Karpas-422 (cell line): ENCODE measurements around the gene USH2A. TPM values are rescaled to one million over a fixed set of nuclear protein-coding genes. Genes with fewer than 3 reads are reported as not detected.

Experiments used
- DNase-seq: peaks from one replicate; pipeline ENCODE4 v3.0.0-alpha.2; 2015
- H2AFZ ChIP-seq: fragments of 200-600 bp; sonication (generic); 2 replicates; pipeline ENCODE4 v1.6.1; 2014; ENCODE audit warnings: antibody characterized with exemption, low read length, mixed read lengths
- H3K27ac ChIP-seq: fragments of 200-600 bp; sonication (generic); 2 replicates; pipeline ENCODE4 v1.5.1; 2014; ENCODE audit warnings: mild to moderate bottlenecking, low read length, moderate library complexity
- H3K27me3 ChIP-seq: fragments of 200-600 bp; sonication (generic); 2 replicates; pipeline ENCODE4 v1.6.1; 2014; ENCODE audit warnings: low read length, mixed read lengths
- H3K36me3 ChIP-seq: fragments of 200-600 bp; sonication (generic); 2 replicates; pipeline ENCODE4 v1.6.1; 2014; ENCODE audit warnings: low read length, mixed read lengths; ENCODE audit not compliant: insufficient read depth
- H3K4me1 ChIP-seq: fragments of 200-600 bp; sonication (generic); 2 replicates; pipeline ENCODE4 v1.6.1; 2014; ENCODE audit warnings: mild to moderate bottlenecking, low read length, mixed read lengths
- H3K4me2 ChIP-seq: fragments of 200-600 bp; sonication (generic); 2 replicates; pipeline ENCODE4 v1.6.1; 2014; ENCODE audit warnings: low read length, low read depth, mild to moderate bottlenecking; ENCODE audit not compliant: poor library complexity, severe bottlenecking
- H3K4me3 ChIP-seq: fragments of 200-600 bp; sonication (generic); 2 replicates; pipeline ENCODE4 v1.5.1; 2014; ENCODE audit warnings: mild to moderate bottlenecking, antibody characterized with exemption, low read length, mixed read lengths
- H3K79me2 ChIP-seq: fragments of 200-600 bp; sonication (generic); 2 replicates; pipeline ENCODE4 v1.6.1; 2014; ENCODE audit warnings: mild to moderate bottlenecking, low read length, mixed read lengths
- H3K9ac ChIP-seq: fragments of 200-600 bp; sonication (generic); 2 replicates; pipeline ENCODE4 v1.6.0; 2014; ENCODE audit warnings: low read length
- H3K9me2 ChIP-seq: fragments of 200-600 bp; sonication (generic), shearing (Covaris generic); replicated peaks from 2 replicates; pipeline ENCODE4 v1.6.0; 2014; ENCODE audit warnings: mild to moderate bottlenecking, low read length, moderate library complexity; ENCODE audit not compliant: insufficient read depth
- H3K9me3 ChIP-seq: fragments of 300-700, 200-600 bp; sonication (generic); 2 replicates; pipeline ENCODE4 v1.6.1; 2014; ENCODE audit warnings: low read length, mixed read lengths
- H4K20me1 ChIP-seq: fragments of 200-600 bp; sonication (generic); 2 replicates; pipeline ENCODE4 v1.6.1; 2014; ENCODE audit warnings: mild to moderate bottlenecking, antibody characterized with exemption, low read length, low read depth; ENCODE audit not compliant: insufficient read depth
- total RNA-seq: library from RNA; depleted of rRNA; stranded (reverse); fragments of >200 nt; shearing (Covaris generic); gene quantifications from 2 replicates; pipeline ENCODE4 v1.2.3, GENCODE V29; 2014; ENCODE audit warnings: low replicate concordance

The USH2A gene
- total RNA-seq, 1 experiment from 2014 or later: not detected

- no peak overlapping the region for H3K27ac ChIP-seq
- no peak overlapping the region for H2AFZ ChIP-seq
These were observed 636.3 kb downstream of the USH2A start for GRCh38 chr1:215786997-215787396.

GRCh38 chr1:215780641-215781040 lies 642.6 kb downstream of the USH2A start:
- no peak for DNase-seq
- H3K27me3 ChIP-seq: no peaks in the 10 kb centered on the region
- H3K9me3 ChIP-seq: no peaks in the 10 kb centered on the region
- H4K20me1 ChIP-seq: no peaks in the 10 kb centered on the region
- H3K9ac ChIP-seq: no peak overlapping the region
- H3K4me3 ChIP-seq: no peak overlapping the region
- no peaks in the 10 kb centered on the region for H3K9me2 ChIP-seq
- no peak overlapping the region for H3K27ac ChIP-seq
- H3K79me2 ChIP-seq: no peaks in the 10 kb centered on the region
- H3K4me2 ChIP-seq: no peak overlapping the region
- H3K4me1 ChIP-seq: no peaks in the 10 kb centered on the region
- H3K36me3 ChIP-seq: no peaks in the 10 kb centered on the region
- H2AFZ ChIP-seq: no peak overlapping the region

More at GRCh38 chr1:215786997-215787396, 636.3 kb downstream of the USH2A start:
- Histone ChIP-seq H3K9me3 (no peaks in the 10 kb centered on the region), H3K4me1 (no peaks in the 10 kb centered on the region), H4K20me1 (no peaks in the 10 kb centered on the region), H3K4me2 (no peak overlapping the region), H3K27me3 (no peaks in the 10 kb centered on the region), H3K79me2 (no peaks in the 10 kb centered on the region), H3K4me3 (no peak overlapping the region), H3K9ac (no peak overlapping the region), H3K36me3 (no peaks in the 10 kb centered on the region), H3K9me2 (no peaks in the 10 kb centered on the region)
- no peak for DNase-seq

GRCh38 chr1:215780139-215780538 lies 643.1 kb downstream of the USH2A start:
- H3K9me3 ChIP-seq: no peaks in the 10 kb centered on the region
- H3K36me3 ChIP-seq: no peaks in the 10 kb centered on the region
- H3K4me1 ChIP-seq: no peaks in the 10 kb centered on the region
- DNase-seq: no peak
- no peaks in the 10 kb centered on the region for H3K79me2 ChIP-seq
- no peak overlapping the region for H2AFZ ChIP-seq
- no peaks in the 10 kb centered on the region for H4K20me1 ChIP-seq
- no peaks in the 10 kb centered on the region for H3K27me3 ChIP-seq
- H3K4me2 ChIP-seq: no peak overlapping the region
- no peak overlapping the region for H3K4me3 ChIP-seq
- H3K27ac ChIP-seq: no peak overlapping the region
- no peak overlapping the region for H3K9ac ChIP-seq
- H3K9me2 ChIP-seq: no peaks in the 10 kb centered on the region

GRCh38 chr1:215779729-215780128 lies 643.5 kb downstream of the USH2A start:
- Histone ChIP-seq H3K27ac (no peak overlapping the region), H3K27me3 (no peaks in the 10 kb centered on the region), H3K9me2 (no peaks in the 10 kb centered on the region), H2AFZ (no peak overlapping the region), H3K9me3 (no peaks in the 10 kb centered on the region), H3K4me1 (no peaks in the 10 kb centered on the region), H4K20me1 (no peaks in the 10 kb centered on the region), H3K36me3 (no peaks in the 10 kb centered on the region), H3K4me2 (no peak overlapping the region), H3K79me2 (no peaks in the 10 kb centered on the region), H3K4me3 (no peak overlapping the region), H3K9ac (no peak overlapping the region)
- DNase-seq: no peak

GRCh38 chr1:215777370-215777925 lies 645.8 kb downstream of the USH2A start:
- no peaks in the 10 kb centered on the region for H4K20me1 ChIP-seq
- no peaks in the 10 kb centered on the region for H3K27me3 ChIP-seq
- no peaks in the 10 kb centered on the region for H3K9me2 ChIP-seq
- no peak overlapping the region for H3K27ac ChIP-seq
- H3K4me1 ChIP-seq: no peaks in the 10 kb centered on the region
- H2AFZ ChIP-seq: no peak overlapping the region
- no peak overlapping the region for H3K4me3 ChIP-seq
- no peaks in the 10 kb centered on the region for H3K9me3 ChIP-seq
- H3K4me2 ChIP-seq: no peak overlapping the region
- H3K79me2 ChIP-seq: no peaks in the 10 kb centered on the region
- DNase-seq: no peak
- H3K9ac ChIP-seq: no peak overlapping the region
- no peaks in the 10 kb centered on the region for H3K36me3 ChIP-seq

GRCh38 chr1:215776336-215776735 lies 646.9 kb downstream of the USH2A start:
- H3K36me3 ChIP-seq: no peaks in the 10 kb centered on the region
- 0 out of 2 replicates have a peak, but pooled peaks cover 3% of the 10 kb centered on the region for H3K9me3 ChIP-seq
- H3K79me2 ChIP-seq: no peaks in the 10 kb centered on the region
- no peak overlapping the region for H3K9ac ChIP-seq
- H3K4me3 ChIP-seq: no peak overlapping the region
- DNase-seq: no peak
- no peaks in the 10 kb centered on the region for H4K20me1 ChIP-seq
- no peak overlapping the region for H3K4me2 ChIP-seq
- no peaks in the 10 kb centered on the region for H3K27me3 ChIP-seq
- H2AFZ ChIP-seq: no peak overlapping the region
- H3K4me1 ChIP-seq: no peaks in the 10 kb centered on the region
- H3K9me2 ChIP-seq: no peaks in the 10 kb centered on the region
- no peak overlapping the region for H3K27ac ChIP-seq

- Histone ChIP-seq H3K4me3 (no peak overlapping the region), H3K27ac (no peak overlapping the region), H3K9ac (no peak overlapping the region), H3K9me3 (0 out of 2 replicates have a peak, but pooled peaks cover 3% of the 10 kb centered on the region), H3K36me3 (no peaks in the 10 kb centered on the region), H3K9me2 (0 out of 2 replicates have a peak, but pooled peaks cover 3% of the 10 kb centered on the region), H2AFZ (no peak overlapping the region), H3K4me1 (no peaks in the 10 kb centered on the region), H3K4me2 (no peak overlapping the region), H3K27me3 (no peaks in the 10 kb centered on the region), H3K79me2 (no peaks in the 10 kb centered on the region), H4K20me1 (no peaks in the 10 kb centered on the region)
- no peak for DNase-seq
These were observed 651.1 kb downstream of the USH2A start for GRCh38 chr1:215772151-215772550.

- H3K27me3 ChIP-seq: no peaks in the 10 kb centered on the region
- H4K20me1 ChIP-seq: no peaks in the 10 kb centered on the region
- H3K4me3 ChIP-seq: no peak overlapping the region
- no peak overlapping the region for H2AFZ ChIP-seq
- H3K79me2 ChIP-seq: no peaks in the 10 kb centered on the region
- H3K4me2 ChIP-seq: no peak overlapping the region
- H3K36me3 ChIP-seq: no peaks in the 10 kb centered on the region
- H3K4me1 ChIP-seq: no peaks in the 10 kb centered on the region
- H3K9ac ChIP-seq: no peak overlapping the region
- 0 out of 2 replicates have a peak, but pooled peaks cover 3% of the 10 kb centered on the region for H3K9me3 ChIP-seq
- no peak for DNase-seq
- 0 out of 2 replicates have a peak, but pooled peaks cover 3% of the 10 kb centered on the region for H3K9me2 ChIP-seq
- H3K27ac ChIP-seq: no peak overlapping the region
These were observed 654.9 kb downstream of the USH2A start for GRCh38 chr1:215768303-215768702.
